ENCODE measurements around the gene TRMT112.

TRMT112 gene

DNA sequence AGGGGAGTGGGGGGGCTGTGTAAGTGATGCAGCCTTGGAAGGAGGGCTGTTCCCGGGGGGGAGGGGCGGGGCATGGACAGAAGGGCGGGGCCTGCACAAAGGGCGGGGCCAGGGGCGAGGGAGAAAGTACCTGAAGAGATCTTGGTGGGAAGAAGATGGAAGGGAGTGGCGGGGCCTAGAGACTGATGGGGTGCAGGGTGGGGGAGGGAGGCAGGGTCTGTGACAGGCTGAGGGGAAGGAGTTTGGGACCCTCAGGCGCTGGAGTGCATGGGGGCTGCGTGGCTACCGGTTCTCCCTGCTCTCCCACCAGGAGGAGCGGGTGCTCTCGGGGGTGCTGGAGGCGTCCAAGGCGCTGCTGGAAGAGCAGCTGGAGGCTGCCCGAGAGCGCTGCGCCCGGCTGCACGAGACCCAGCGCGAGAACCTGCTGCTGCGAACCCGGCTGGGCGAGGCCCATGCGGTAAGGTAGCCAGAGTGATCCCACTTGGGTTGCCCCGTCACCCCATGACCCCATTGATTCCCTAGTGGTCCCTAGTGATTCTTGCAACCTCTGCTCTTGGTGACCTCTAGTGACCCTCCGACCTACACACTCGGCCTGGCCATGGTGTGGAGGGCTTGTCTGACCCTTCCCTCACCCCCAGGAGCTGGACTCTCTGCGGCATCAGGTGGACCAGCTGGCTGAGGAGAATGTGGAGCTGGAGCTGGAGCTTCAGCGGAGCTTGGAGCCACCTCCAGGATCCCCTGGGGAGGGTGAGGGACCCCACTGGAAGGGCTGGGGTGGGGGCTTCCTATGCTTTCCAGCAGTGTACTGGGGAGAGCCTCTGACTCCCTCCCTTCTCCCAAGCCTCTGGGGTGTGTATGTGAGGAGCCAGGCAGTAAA is 25.7 kb upstream of the TRMT112 start:
- no peak for TF ChIP-seq GATA3 (IDR thresholded peaks at IDR 0.05; ENCODE audit: low read depth, low read length)
- no peak for TF ChIP-seq GATA2 (IDR thresholded peaks at IDR 0.05; ENCODE audit: low read depth, low read length)

DNA sequence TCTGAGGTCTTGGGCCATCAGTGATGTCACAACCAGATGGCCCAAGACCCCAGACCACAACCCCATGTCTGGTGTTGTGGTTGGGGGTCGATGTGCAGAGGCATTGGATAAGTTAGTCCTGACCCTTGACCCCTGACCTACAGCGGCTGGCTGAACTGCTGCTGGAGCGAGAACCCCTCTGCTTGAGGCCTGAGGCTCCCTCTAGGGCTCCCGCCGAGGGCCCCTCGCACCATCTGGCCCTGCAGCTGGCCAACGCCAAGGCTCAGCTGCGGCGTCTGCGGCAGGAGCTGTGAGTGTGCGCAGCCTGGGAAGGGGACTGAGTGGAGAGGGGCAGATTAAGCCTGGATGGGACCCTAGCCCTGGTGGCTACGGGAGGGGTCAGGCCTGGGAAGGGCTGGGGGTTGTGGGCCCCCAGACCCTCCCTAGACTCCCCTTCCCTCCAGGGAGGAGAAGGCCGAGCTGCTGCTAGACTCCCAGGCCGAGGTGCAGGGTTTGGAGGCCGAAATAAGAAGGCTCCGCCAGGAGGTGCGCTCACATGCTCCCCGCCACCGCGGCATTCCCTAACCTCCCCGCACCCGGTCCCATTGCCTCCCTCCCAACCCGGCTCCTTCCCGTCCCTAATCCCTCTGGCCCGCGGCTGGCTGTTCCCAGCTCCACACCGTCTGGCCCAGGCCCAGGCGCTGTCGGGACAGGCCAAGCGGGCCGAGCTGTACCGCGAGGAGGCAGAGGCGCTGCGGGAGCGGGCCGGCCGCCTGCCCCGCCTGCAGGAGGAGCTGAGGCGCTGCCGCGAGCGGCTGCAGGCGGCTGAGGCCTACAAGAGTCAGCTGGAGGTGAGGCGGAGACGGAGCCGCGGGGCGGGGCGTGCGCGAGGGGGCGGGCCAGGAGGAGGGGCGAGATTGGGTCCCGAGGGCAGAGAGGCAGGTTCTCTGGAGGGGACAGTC is 24.8 kb upstream of the TRMT112 start:
- TF ChIP-seq GATA2 (IDR thresholded peaks at IDR 0.05; ENCODE audit: low read depth, low read length) (no peak), GATA3 (IDR thresholded peaks at IDR 0.05; ENCODE audit: low read depth, low read length) (no peak)

DNA sequence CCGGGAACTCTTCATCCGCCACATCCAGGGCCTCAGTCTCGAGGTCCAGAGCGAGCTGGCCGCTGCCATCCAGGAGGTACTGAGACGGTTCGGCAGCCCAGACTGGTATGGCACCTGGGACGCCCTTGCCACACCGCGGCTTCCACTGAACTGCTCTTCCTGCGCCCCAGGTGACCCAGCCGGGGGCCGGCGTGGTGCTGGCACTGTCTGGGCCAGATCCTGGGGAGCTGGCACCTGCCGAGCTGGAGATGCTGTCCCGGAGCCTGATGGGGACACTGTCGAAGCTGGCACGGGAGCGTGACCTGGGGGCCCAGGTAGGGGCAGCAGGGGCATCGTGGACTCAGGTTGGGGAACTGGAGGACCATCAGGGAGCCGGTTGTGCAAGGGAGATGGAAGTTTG is 24.1 kb upstream of the TRMT112 start:
- TF ChIP-seq GATA2 (IDR thresholded peaks at IDR 0.05; ENCODE audit: low read depth, low read length) (no peak), GATA3 (IDR thresholded peaks at IDR 0.05; ENCODE audit: low read depth, low read length) (no peak)

DNA sequence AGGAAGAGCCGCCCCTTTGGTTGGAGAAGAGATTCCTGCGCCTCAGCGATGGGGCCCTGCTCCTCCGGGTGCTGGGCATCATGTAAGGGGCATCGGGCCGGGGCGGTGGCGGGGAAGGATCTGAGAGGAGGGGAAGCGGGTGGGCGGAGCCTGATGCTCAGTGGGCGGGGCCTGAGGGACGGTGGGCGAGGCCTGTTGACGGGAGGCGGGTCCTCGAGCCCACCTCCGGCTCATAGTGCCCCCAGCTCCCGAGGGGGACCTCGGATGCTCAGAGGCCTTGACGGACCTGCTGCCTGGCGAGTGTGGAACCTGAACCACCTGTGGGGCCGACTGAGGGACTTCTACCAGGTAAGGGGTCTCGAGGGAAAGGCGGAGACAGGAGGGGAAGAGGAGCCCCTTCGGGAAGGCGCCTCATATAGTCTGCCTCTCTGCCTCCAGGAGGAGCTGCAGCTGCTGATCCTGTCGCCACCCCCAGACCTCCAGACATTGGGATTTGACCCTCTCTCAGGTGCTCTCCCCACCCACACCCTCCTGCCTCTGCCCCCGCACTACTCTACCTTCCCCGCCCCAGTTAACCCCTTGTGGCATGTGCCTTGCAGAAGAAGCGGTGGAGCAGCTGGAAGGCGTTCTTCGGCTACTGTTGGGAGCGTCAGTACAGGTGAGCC is 23.4 kb upstream of the TRMT112 start:
- TF ChIP-seq GATA2 (IDR thresholded peaks at IDR 0.05; ENCODE audit: low read depth, low read length) (no peak), GATA3 (IDR thresholded peaks at IDR 0.05; ENCODE audit: low read depth, low read length) (no peak)

DNA sequence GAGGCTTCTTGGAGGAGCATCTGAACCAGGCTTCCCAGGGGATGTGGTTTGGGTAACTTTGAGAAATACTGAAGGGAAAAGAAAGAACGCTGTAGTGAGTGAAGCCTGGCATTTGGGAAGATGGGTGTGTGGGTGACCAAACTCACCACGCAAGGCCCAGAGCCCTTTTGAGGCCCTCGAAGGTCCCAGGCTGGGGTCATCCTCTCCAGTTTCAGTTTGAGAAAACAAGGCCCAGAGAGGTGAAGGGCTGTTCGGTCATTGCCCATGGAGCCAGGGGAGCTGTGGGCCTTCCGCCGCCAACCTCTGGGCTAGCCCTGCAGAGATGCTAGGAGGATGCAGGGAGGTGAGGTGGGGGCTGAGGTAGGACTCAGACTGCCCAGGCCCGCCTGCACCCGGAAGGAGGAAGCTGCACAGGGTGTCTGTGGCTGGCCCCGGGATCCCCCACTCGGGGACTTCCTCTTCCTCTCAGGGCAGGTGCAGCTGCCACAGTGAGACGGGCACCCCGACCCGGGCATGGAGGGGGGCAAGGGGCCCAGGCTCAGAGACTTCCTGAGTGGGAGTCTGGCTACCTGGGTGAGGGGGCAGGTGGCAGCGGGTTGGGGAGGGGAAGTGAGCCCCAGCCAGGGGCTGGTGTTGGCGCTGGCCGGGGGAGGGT is 22.5 kb upstream of the TRMT112 start, which contains the start of gene CCDC88B:
CCDC88B (plus strand) TSS at position 451 of the 655 bp plus-strand sequence; CDS start at position 514, 63 bp downstream.
- TF ChIP-seq GATA3 (IDR thresholded peaks at IDR 0.05; ENCODE audit: low read depth, low read length) (no peak), GATA2 (IDR thresholded peaks at IDR 0.05; ENCODE audit: low read depth, low read length) (no peak)

DNA sequence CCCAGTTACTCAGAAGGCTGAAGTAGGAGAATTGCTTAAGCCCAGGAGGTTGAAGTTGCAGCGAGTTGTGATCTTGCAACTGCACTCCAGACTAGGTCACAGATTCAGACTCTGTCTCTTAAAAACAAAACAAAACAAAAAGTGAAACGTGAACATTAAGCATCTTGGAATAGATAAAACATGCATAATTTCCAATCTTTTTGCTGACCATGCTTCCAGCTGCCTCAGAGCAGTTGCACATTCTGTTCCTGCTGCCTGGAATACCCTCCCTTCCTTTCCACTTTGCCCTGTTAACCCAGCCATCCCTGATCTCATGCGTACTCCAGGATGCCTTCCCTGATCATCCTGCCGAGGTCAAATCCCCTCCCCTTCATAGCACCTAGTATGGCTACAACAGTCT is 21.9 kb upstream of the TRMT112 start:
- no peak for TF ChIP-seq GATA3 (IDR thresholded peaks at IDR 0.05; ENCODE audit: low read depth, low read length)
- no peak for TF ChIP-seq GATA2 (IDR thresholded peaks at IDR 0.05; ENCODE audit: low read depth, low read length)

DNA sequence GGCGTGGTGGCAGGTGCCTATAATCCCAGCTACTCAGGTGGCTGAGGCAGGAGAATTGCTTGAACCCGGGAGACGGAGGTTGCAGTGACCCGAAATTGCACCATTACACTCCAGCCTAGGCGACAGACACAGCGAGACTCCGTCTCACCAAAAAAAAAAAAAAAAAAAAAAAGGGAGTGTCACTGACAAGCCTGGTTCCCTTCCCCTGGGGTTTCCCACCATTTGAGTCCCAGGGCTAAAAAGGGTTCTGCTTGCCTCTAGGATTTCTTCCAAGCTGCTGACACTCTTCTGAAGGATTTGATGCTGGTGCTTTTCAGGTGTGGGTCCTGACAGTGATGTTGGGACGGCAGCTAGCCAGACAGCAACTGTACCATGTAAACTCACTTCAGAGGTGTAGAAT is 21.4 kb upstream of the TRMT112 start:
- TF ChIP-seq GATA3 (IDR thresholded peaks at IDR 0.05; ENCODE audit: low read depth, low read length) (no peak), GATA2 (IDR thresholded peaks at IDR 0.05; ENCODE audit: low read depth, low read length) (no peak)

DNA sequence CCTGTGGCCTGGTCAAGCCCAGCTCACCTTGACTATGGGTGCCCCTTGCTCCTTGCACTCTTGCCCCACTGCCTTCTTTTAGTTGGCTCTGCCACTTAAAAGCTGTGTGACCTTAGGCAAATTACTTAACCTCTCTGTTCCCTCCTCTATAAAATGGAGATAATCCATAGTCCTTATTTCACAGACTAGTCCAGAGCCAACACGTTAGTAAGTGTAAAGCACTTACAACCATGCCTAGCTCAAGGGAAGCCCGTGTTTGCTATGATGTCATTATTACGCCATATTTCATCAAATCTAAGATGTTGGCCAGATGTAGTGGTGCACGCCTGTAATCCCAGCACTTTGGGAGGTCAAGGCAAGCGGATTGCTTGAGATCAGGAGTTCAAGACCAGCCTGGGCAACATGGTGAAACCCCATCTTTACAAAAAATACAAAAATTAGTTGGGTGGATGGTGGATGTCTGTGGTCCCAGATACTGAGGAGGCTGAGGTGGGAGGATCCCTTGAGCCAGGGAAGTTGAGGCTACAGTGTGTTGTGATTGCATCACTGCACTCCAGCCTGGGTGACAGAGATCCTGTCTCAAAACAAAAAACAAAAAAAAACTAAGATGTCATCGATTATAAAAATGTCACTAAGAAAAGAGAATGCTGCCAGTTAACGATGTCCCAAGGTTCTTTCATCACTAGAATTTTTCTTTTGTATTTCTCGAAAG is 20.3 kb upstream of the TRMT112 start:
- no peak for TF ChIP-seq GATA2 (IDR thresholded peaks at IDR 0.05; ENCODE audit: low read depth, low read length)
- no peak for TF ChIP-seq GATA3 (IDR thresholded peaks at IDR 0.05; ENCODE audit: low read depth, low read length)

DNA sequence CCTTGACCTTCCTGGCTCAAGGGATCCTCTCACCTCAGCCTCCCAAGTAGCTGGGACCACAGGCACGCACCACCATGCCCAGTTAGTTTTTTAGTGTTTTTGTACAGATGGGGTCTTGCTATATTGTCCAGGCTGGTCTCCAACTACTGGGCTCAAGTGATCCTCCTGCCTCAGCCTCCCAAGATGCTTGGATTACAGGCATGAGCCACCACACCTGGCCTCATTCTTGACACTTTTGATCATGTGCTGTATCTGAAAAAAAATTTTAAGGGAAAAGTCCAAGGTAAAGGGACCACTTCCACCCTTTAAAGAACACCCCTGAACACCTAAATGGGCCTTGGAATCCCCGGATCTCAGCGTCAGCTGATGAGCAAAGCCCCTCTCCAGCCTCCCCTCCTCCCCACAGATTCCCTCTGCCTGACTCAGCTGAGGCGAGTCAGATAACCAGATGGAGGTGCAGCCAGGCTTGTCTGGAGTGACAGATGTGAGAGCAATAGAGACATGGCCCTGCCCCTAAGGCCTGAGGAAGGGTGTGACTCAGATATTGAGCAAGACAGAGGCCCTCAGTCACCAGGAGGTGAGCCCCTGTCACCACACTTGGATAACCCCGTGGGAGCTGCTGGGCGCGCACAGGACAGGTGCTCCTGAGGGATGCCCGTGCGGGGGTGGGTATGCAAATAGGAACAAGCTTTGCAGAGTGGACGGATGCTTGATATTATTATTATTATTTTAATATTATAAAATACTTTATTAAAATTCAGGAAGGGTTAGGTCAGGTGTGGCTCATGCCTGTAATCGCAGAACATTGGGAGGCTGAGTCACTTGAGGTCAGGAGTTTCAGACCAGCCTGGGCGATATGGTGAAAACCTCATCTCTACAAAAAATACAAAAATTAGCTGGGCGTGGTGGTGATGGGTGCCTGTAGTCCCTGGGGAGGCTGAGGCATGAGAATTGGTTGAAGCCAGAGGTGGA is 17.7 kb upstream of the TRMT112 start:
- no peak for TF ChIP-seq GATA2 (IDR thresholded peaks at IDR 0.05; ENCODE audit: low read depth, low read length)
- no peak for TF ChIP-seq GATA3 (IDR thresholded peaks at IDR 0.05; ENCODE audit: low read depth, low read length)

DNA sequence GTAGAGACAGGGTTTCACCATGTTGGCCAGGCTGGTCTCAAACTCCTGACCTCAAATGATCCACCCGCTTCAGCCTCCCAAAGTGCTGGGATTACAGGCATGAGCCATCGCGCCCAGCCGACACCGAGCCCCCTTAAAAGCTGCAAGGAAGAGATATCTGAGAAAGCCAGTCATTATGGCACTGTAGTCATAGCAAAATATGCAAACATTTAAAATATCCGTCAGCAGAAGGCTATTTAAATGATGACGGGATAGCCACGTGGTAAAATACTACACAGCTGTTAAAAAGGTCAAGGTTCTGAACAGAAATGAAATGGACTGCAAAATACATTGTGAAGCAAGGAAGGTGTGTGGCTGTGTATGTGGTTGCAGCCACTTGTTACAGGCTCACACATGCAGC is 16.2 kb upstream of the TRMT112 start:
- no peak for TF ChIP-seq GATA3 (IDR thresholded peaks at IDR 0.05; ENCODE audit: low read depth, low read length)
- no peak for TF ChIP-seq GATA2 (IDR thresholded peaks at IDR 0.05; ENCODE audit: low read depth, low read length)

DNA sequence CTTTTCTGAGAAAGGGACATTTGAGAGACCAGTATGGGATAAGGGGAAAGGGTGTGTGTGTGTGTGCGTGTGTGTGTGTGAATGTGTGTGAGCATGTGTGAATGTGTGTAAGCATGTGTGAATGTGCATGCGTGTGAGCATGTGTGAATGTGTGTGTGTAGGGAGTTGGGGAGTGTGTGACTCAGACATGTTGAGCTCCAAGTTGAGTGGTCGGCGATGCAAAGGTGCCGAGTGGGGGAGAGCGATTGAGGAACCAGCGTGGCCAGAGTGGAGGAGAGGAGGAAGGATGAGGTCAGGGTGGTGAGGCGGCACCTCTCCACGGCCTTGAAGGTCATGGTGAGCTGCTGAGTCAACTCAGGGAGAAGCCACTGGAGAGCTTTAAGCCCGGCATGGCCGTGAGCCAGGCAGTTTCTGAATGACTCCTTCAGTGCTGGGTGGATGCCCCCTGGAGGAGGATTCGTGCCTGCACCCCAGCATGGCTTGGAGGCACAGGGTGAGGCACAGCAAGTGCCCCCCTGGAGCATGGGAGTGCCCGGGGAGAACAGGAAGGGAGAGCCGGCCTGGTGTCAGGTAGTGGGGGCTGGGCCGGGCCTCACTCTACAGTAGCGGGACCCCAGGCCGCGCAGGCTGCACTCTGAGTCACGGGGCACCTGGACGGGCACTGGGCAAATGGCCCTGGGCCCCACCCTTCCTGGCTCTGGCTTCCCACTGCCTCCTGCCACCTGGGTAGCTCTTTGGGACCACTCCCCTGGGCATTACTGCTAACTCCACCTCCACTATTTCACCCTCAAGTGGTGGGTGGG is 14.4 kb upstream of the TRMT112 start:
- TF ChIP-seq GATA3 (IDR thresholded peaks at IDR 0.05; ENCODE audit: low read depth, low read length) (no peak), GATA2 (IDR thresholded peaks at IDR 0.05; ENCODE audit: low read depth, low read length) (no peak)
